ENCODE results near the gene SPTLC2.

SPTLC2 gene

GRCh38 chr14:77470224-77470870 lies 146.1 kb downstream of the SPTLC2 start:
- TF ChIP-seq CTCF (IDR thresholded peaks at IDR 0.05; ENCODE audit: borderline replicate concordance, control extremely low read depth, extremely low read depth, insufficient read depth, missing control alignments): no peak
- in situ Hi-C loops (cut with MboI; ENCODE audit: low sequenced_read_pairs, unreplicated experiment): loop anchor here (25.0 kb wide), 1 partner anchor 342 kb away; the partner anchor contains the start of gene ADCK1
- no peak for DNase-seq (ENCODE audit: low spot score)

- DNase-seq (ENCODE audit: low spot score): no peak
- TF ChIP-seq CTCF (IDR thresholded peaks at IDR 0.05; ENCODE audit: borderline replicate concordance, control extremely low read depth, extremely low read depth, insufficient read depth, missing control alignments): no peak
- in situ Hi-C loops (cut with MboI; ENCODE audit: low sequenced_read_pairs, unreplicated experiment): loop anchor here (25.0 kb wide), 1 partner anchor 343 kb away; the partner anchor contains the start of gene ADCK1
Measured at GRCh38 chr14:77469539-77469938, 146.9 kb downstream of the SPTLC2 start.

- no peak for TF ChIP-seq CTCF (IDR thresholded peaks at IDR 0.05; ENCODE audit: borderline replicate concordance, control extremely low read depth, extremely low read depth, insufficient read depth, missing control alignments)
- DNase-seq (ENCODE audit: low spot score): no peak
- in situ Hi-C loops (cut with MboI; ENCODE audit: low sequenced_read_pairs, unreplicated experiment): loop anchor here (25.0 kb wide), 1 partner anchor 343 kb away; the partner anchor contains the start of gene ADCK1
Measured at GRCh38 chr14:77469067-77469505, 147.4 kb downstream of the SPTLC2 start.

- no peak for DNase-seq (ENCODE audit: low spot score)
- in situ Hi-C loops (cut with MboI; ENCODE audit: low sequenced_read_pairs, unreplicated experiment): loop anchor here (25.0 kb wide), 1 partner anchor 344 kb away; the partner anchor contains the start of gene ADCK1
- TF ChIP-seq CTCF (IDR thresholded peaks at IDR 0.05; ENCODE audit: borderline replicate concordance, control extremely low read depth, extremely low read depth, insufficient read depth, missing control alignments): no peak
Measured at GRCh38 chr14:77467801-77468200, 148.6 kb downstream of the SPTLC2 start.

GRCh38 chr14:77459072-77459723 lies 157.2 kb downstream of the SPTLC2 start:
- DNase-seq (ENCODE audit: low spot score): peak; percentile 69
- in situ Hi-C loops (cut with MboI; ENCODE audit: low sequenced_read_pairs, unreplicated experiment): loop anchor here (25.0 kb wide), 1 partner anchor 353 kb away; the partner anchor contains the start of gene ADCK1
- TF ChIP-seq CTCF (IDR thresholded peaks at IDR 0.05; ENCODE audit: borderline replicate concordance, control extremely low read depth, extremely low read depth, insufficient read depth, missing control alignments): peak; percentile 73

- no peak for TF ChIP-seq CTCF (IDR thresholded peaks at IDR 0.05; ENCODE audit: borderline replicate concordance, control extremely low read depth, extremely low read depth, insufficient read depth, missing control alignments)
- in situ Hi-C loops (cut with MboI; ENCODE audit: low sequenced_read_pairs, unreplicated experiment): loop anchor here (25.0 kb wide), 1 partner anchor 354 kb away; the partner anchor contains the start of gene ADCK1
- peak; percentile 33 for DNase-seq (ENCODE audit: low spot score)
Measured at GRCh38 chr14:77458249-77458950, 158.0 kb downstream of the SPTLC2 start.

Data from GM13976 (cell line).